ENCODE measurements around the gene HSPB9. TPM values are rescaled to one million over a fixed set of nuclear protein-coding genes. Genes with fewer than 3 reads are reported as not detected.

Gene HSPB9
- total and polyA plus RNA-seq, 2 donors from 2014 or later = 0.99 TPM; not detected in 1

DNA sequence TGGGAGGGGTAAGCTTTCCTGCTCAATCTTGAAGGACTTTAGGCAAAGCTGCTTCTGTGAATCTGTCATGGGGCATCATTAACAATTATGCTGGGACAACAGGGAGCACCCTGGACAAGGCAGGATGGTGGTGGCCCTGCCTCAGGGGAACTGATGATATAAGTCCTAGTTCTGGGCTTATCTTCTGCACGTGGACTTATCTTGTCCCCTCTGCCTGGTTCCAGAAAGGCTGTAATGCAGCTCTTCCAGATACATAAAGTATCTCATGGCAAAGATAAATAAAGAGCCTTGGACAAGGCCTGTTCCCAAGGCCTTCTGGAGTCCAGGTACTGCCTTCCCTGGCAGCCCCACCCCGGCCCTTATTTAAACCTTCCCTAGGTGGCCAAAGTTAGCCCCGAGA lies 18.3 kb upstream of the HSPB9 start:
- peaks cover 0 to 19% (median 3%) of the 10 kb centered on the region in 3 donors for H3K36me3 ChIP-seq (ENCODE audit: control insufficient read depth in 2 of 3, insufficient read depth in 3 of 3, low read length in 3 of 3)
- intact Hi-C loops (cut with DNase I) = no loop called here
- no peaks in the 10 kb centered on the region for H3K4me1 ChIP-seq (ENCODE audit: control insufficient read depth in 2 of 3, insufficient read depth in 2 of 3, low read depth in 1 of 3, low read length in 3 of 3)
- DNase-seq = no peak
- H3K9me3 ChIP-seq (ENCODE audit: control insufficient read depth in 2 of 3, insufficient read depth in 1 of 3, low read length in 3 of 3) = no peaks in the 10 kb centered on the region
- TF ChIP-seq, protein P1, sequence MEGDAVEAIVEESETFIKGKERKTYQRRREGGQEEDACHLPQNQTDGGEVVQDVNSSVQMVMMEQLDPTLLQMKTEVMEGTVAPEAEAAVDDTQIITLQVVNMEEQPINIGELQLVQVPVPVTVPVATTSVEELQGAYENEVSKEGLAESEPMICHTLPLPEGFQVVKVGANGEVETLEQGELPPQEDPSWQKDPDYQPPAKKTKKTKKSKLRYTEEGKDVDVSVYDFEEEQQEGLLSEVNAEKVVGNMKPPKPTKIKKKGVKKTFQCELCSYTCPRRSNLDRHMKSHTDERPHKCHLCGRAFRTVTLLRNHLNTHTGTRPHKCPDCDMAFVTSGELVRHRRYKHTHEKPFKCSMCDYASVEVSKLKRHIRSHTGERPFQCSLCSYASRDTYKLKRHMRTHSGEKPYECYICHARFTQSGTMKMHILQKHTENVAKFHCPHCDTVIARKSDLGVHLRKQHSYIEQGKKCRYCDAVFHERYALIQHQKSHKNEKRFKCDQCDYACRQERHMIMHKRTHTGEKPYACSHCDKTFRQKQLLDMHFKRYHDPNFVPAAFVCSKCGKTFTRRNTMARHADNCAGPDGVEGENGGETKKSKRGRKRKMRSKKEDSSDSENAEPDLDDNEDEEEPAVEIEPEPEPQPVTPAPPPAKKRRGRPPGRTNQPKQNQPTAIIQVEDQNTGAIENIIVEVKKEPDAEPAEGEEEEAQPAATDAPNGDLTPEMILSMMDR (IDR thresholded peaks at IDR 0.05; ENCODE audit: borderline replicate concordance, extremely low read depth, insufficient read depth) = no peak
- H3K27ac ChIP-seq (ENCODE audit: low read depth in 2 of 2, low read length in 2 of 2) = no peak overlapping the region
- no peak overlapping the region for H3K4me3 ChIP-seq (ENCODE audit: low read length in 3 of 3)
- no peaks in the 10 kb centered on the region for H3K27me3 ChIP-seq (ENCODE audit: control insufficient read depth, insufficient read depth, low read length)
- no peak overlapping the region for H3K9ac ChIP-seq (ENCODE audit: low read length in 3 of 3)
- no peak for FAIRE-seq

DNA sequence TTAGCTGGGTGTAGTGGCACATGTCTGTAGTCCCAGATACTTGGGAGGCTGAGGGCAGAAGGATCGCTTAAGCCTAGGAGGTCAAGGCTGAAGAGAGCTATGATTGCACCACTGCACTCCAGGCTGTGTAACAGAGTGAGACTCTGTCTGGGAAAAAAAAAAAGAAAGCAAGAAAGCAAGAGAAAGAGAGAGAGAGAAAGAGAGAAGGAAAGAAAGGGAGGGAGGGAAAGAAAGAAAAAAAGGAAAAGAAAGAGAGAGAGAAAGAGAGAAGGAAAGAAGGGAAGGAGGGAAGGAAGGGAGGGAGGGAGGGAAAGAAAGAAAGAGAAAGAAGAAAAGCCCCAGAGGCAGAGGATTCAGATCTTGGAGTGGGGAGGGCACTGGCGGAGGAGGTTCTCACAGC lies 16.6 kb upstream of the HSPB9 start:
- intact Hi-C loops (cut with DNase I) = no loop called here
- DNase-seq (no peak), FAIRE-seq (no peak)
- Histone ChIP-seq H3K27me3 (ENCODE audit: control insufficient read depth, insufficient read depth, low read length) (no peaks in the 10 kb centered on the region), H3K9ac (ENCODE audit: low read length in 3 of 3) (no peak overlapping the region), H3K36me3 (ENCODE audit: control insufficient read depth in 2 of 3, insufficient read depth in 3 of 3, low read length in 3 of 3) (peaks cover 0 to 19% (median 3%) of the 10 kb centered on the region in 3 donors), H3K4me1 (ENCODE audit: control insufficient read depth in 2 of 3, insufficient read depth in 2 of 3, low read depth in 1 of 3, low read length in 3 of 3) (peaks cover 0 to 4% (median 0%) of the 10 kb centered on the region in 3 donors), H3K27ac (ENCODE audit: low read depth in 2 of 2, low read length in 2 of 2) (no peak overlapping the region), H3K9me3 (ENCODE audit: control insufficient read depth in 2 of 3, insufficient read depth in 1 of 3, low read length in 3 of 3) (no peaks in the 10 kb centered on the region), H3K4me3 (ENCODE audit: low read length in 3 of 3) (no peak overlapping the region)
- TF ChIP-seq, protein P1 (IDR thresholded peaks at IDR 0.05; ENCODE audit: borderline replicate concordance, extremely low read depth, insufficient read depth) = no peak

DNA sequence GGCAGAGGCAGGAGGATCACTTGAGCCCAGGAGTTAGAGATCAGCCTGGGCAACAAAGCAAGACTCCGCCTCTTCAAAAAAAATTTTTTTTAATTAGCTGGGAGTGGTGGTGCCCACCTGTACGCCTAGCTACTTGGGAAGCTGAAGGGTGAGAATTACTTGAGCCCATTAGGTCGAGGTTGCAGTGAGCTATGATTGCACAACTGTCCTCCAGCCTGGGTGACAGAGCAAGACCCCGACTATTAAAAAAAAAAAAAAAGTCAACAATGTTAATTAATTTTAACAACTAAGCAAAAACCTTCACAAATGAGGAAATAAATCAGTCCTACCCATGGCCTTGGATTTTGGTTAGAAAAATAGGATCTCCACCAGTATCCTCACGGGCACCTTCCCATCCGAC lies 15.5 kb upstream of the HSPB9 start:
- intact Hi-C loops (cut with DNase I) = no loop called here
- Histone ChIP-seq H3K4me3 (ENCODE audit: low read length in 3 of 3) (no peak overlapping the region), H3K9ac (ENCODE audit: low read length in 3 of 3) (no peak overlapping the region), H3K4me1 (ENCODE audit: control insufficient read depth in 2 of 3, insufficient read depth in 2 of 3, low read depth in 1 of 3, low read length in 3 of 3) (peaks cover 0 to 14% (median 8%) of the 10 kb centered on the region in 3 donors), H3K27ac (ENCODE audit: low read depth in 2 of 2, low read length in 2 of 2) (no peak overlapping the region), H3K9me3 (ENCODE audit: control insufficient read depth in 2 of 3, insufficient read depth in 1 of 3, low read length in 3 of 3) (no peaks in the 10 kb centered on the region), H3K27me3 (ENCODE audit: control insufficient read depth, insufficient read depth, low read length) (no peaks in the 10 kb centered on the region), H3K36me3 (ENCODE audit: control insufficient read depth in 2 of 3, insufficient read depth in 3 of 3, low read length in 3 of 3) (peaks cover 0 to 19% (median 3%) of the 10 kb centered on the region in 3 donors)
- TF ChIP-seq, protein P1 (IDR thresholded peaks at IDR 0.05; ENCODE audit: borderline replicate concordance, extremely low read depth, insufficient read depth) = no peak
- no peak for FAIRE-seq
- DNase-seq = no peak

Data from kidney (tissue), 14 donors.